Measurements from ENCODE around the gene FBXL14.

GRCh38 chr12:1608713-1609119, 14.3 kb upstream of the FBXL14 start:
- TF ChIP-seq CTCF (conservative IDR thresholded peaks at IDR 0.05; ENCODE audit: low read depth, low read length): no peak
- TF ChIP-seq EZH2 (IDR thresholded peaks at IDR 0.05; ENCODE audit: borderline replicate concordance, low read depth, low read length, poor library complexity, severe bottlenecking): no peak
